ENCODE data around the gene MAOA. TPM values are rescaled to one million over a fixed set of nuclear protein-coding genes. Genes with fewer than 3 reads are reported as not detected.

Gene MAOA
- total RNA-seq, 1 donor from 2014 or later, result 4.0 TPM

- Mint-ChIP-seq H3K27ac (ENCODE audit: unreplicated experiment) (no peak overlapping the region), H3K27me3 (ENCODE audit: low read depth) (no peaks in the 10 kb centered on the region), H3K9me3 (ENCODE audit: low read depth) (peaks cover 9% of the 10 kb centered on the region), H3K4me1 (ENCODE audit: low read depth) (peaks cover 38% of the 10 kb centered on the region), H3K36me3 (ENCODE audit: low read depth) (peaks cover 3% of the 10 kb centered on the region), H3K4me3 (ENCODE audit: unreplicated experiment) (no peak overlapping the region)
- no peak for DNase-seq (ENCODE audit: low spot score)
- TF ChIP-seq CTCF (IDR thresholded peaks at IDR 0.05), result no peak
These were observed 29.1 kb downstream of the MAOA start for GRCh38 chrX:43685221-43685620.

- Mint-ChIP-seq H3K27ac (ENCODE audit: unreplicated experiment) (peak overlapping the region; percentile 32), H3K4me1 (ENCODE audit: low read depth) (peaks cover 37% of the 10 kb centered on the region), H3K9me3 (ENCODE audit: low read depth) (peaks cover 9% of the 10 kb centered on the region), H3K36me3 (ENCODE audit: low read depth) (peaks cover 3% of the 10 kb centered on the region), H3K27me3 (ENCODE audit: low read depth) (no peaks in the 10 kb centered on the region), H3K4me3 (ENCODE audit: unreplicated experiment) (no peak overlapping the region)
- no peak for DNase-seq (ENCODE audit: low spot score)
- no peak for TF ChIP-seq CTCF (IDR thresholded peaks at IDR 0.05)
These were observed 32.5 kb downstream of the MAOA start for GRCh38 chrX:43688586-43688985.

- peaks cover 25% of the 10 kb centered on the region for H3K4me1 Mint-ChIP-seq (ENCODE audit: low read depth)
- TF ChIP-seq CTCF (IDR thresholded peaks at IDR 0.05), result no peak
- H3K27me3 Mint-ChIP-seq (ENCODE audit: low read depth), result no peaks in the 10 kb centered on the region
- no peaks in the 10 kb centered on the region for H3K36me3 Mint-ChIP-seq (ENCODE audit: low read depth)
- H3K27ac Mint-ChIP-seq (ENCODE audit: unreplicated experiment), result peak overlapping the region; percentile 64
- DNase-seq (ENCODE audit: low spot score), result no peak
- no peak overlapping the region for H3K4me3 Mint-ChIP-seq (ENCODE audit: unreplicated experiment)
- no peaks in the 10 kb centered on the region for H3K9me3 Mint-ChIP-seq (ENCODE audit: low read depth)
These were observed 37.7 kb downstream of the MAOA start for GRCh38 chrX:43693602-43694406.

- Mint-ChIP-seq H3K36me3 (ENCODE audit: low read depth) (no peaks in the 10 kb centered on the region), H3K27ac (ENCODE audit: unreplicated experiment) (no peak overlapping the region), H3K27me3 (ENCODE audit: low read depth) (no peaks in the 10 kb centered on the region), H3K4me1 (ENCODE audit: low read depth) (peaks cover 31% of the 10 kb centered on the region), H3K9me3 (ENCODE audit: low read depth) (no peaks in the 10 kb centered on the region), H3K4me3 (ENCODE audit: unreplicated experiment) (no peak overlapping the region)
- no peak for DNase-seq (ENCODE audit: low spot score)
- no peak for TF ChIP-seq CTCF (IDR thresholded peaks at IDR 0.05)
These were observed 43.4 kb downstream of the MAOA start for GRCh38 chrX:43699475-43699874.

GRCh38 chrX:43702079-43702524, 46.0 kb downstream of the MAOA start:
- DNase-seq (ENCODE audit: low spot score), result no peak
- Mint-ChIP-seq H3K27ac (ENCODE audit: unreplicated experiment) (no peak overlapping the region), H3K36me3 (ENCODE audit: low read depth) (no peaks in the 10 kb centered on the region), H3K27me3 (ENCODE audit: low read depth) (no peaks in the 10 kb centered on the region), H3K4me3 (ENCODE audit: unreplicated experiment) (no peak overlapping the region), H3K9me3 (ENCODE audit: low read depth) (no peaks in the 10 kb centered on the region), H3K4me1 (ENCODE audit: low read depth) (peaks cover 47% of the 10 kb centered on the region)
- TF ChIP-seq CTCF (IDR thresholded peaks at IDR 0.05), result no peak

All from chondrocyte (in vitro differentiated cells).